Uterus (tissue), 4 donors: ENCODE measurements around the gene LCMT1. TPM values are rescaled to one million over a fixed set of nuclear protein-coding genes. Genes with fewer than 3 reads are reported as not detected.
"Not testable (repeated sequence)": the region's sequence is repeated elsewhere in the genome, so short reads cannot be mapped to it uniquely, and the experiment has no call there.

Source experiments
- DNase-seq, 2 donors: peaks; one replicate each; pipeline ENCODE4 v3.0.0-alpha.2; 2019 to 2020
- H3K27ac ChIP-seq, 2 donors: fragments of 200-600 bp; sonication (generic); 1 replicate in 1 of 2; 2 replicates in 1 of 2; pipeline ENCODE4 v1.5.1; 2016 to 2018
- H3K27me3 ChIP-seq, 2 donors: fragments of 200-600 bp; sonication (generic); one replicate each; pipeline ENCODE4 v1.5.1; 2018 to 2019; ENCODE audit warnings: control low read depth in 1 of 2
- H3K36me3 ChIP-seq, 2 donors: fragments of 200-600 bp; sonication (generic); one replicate each; pipeline ENCODE4 v1.5.1; 2019; ENCODE audit warnings: control low read depth in 1 of 2
- H3K4me1 ChIP-seq, 2 donors: fragments of 200-600 bp; sonication (generic); one replicate each; pipeline ENCODE4 v1.5.1; 2018 to 2019; ENCODE audit warnings: control low read depth in 1 of 2
- H3K4me3 ChIP-seq, 2 donors: fragments of 200-600 bp; sonication (generic); 1 replicate in 1 of 2; 2 replicates in 1 of 2; pipeline ENCODE4 v1.5.1; 2018 to 2019; ENCODE audit warnings: mild to moderate bottlenecking in 1 of 2
- H3K9me3 ChIP-seq, 2 donors: fragments of 200-600 bp; sonication (generic); one replicate each; pipeline ENCODE4 v1.5.1; 2019; ENCODE audit warnings: control low read depth in 1 of 2
- CTCF ChIP-seq, 4 experiments: fragments of 200-600 bp in 2 of 4; fragments of 450-650 bp in 2 of 4; sonication (generic) in 2 of 4; IDR thresholded peaks; one replicate each; pipeline ENCODE4 v1.5.1; 2016 to 2019; ENCODE audit warnings: antibody characterized with exemption in 4 of 4, mild to moderate bottlenecking in 2 of 4, moderate library complexity in 1 of 4
- POLR2A ChIP-seq, 2 donors: fragments of 450-650 bp; IDR thresholded peaks; one replicate each; pipeline ENCODE4 v1.6.1; 2016; ENCODE audit warnings: antibody characterized with exemption in 2 of 2, mild to moderate bottlenecking in 1 of 2, moderate library complexity in 1 of 2
- intact Hi-C: fragments of 100-400 bp; cut with DNase I; formaldehyde crosslinking; loops from one replicate; pipeline ENCODE4 v1.15.1; 2023; ENCODE audit warnings: low total_unique reads
- total RNA-seq, 4 donors: library from RNA; depleted of rRNA in 3 of 4; stranded (reverse); fragments of >200 nt in 3 of 4; gene quantifications; one replicate each; pipeline versions ENCODE4 v1.1.0 to v1.2.4, GENCODE V29; 2014 to 2023
- donor health status: DM: yes; HTN: yes; CAD: no.

LCMT1 gene
- total RNA-seq, 4 donors from 2014 or later = 33.7 to 39.8 (median 38.3) TPM

- Histone ChIP-seq H3K27me3 (no peaks in the 10 kb centered on the region), H3K4me3 (no peak overlapping the region), H3K36me3 (no peaks in the 10 kb centered on the region), H3K9me3 (no peaks in the 10 kb centered on the region), H3K27ac (peak overlapping the region in 1 of 2 donors; percentile 39), H3K4me1 (no peaks in the 10 kb centered on the region)
- intact Hi-C loops = no loop called here
- no peak for TF ChIP-seq POLR2A (IDR thresholded peaks at IDR 0.05)
- TF ChIP-seq CTCF (IDR thresholded peaks at IDR 0.05) = no peak
- DNase-seq = no peak
Observed at GRCh38 chr16:25177512-25177830, 65.9 kb downstream of the LCMT1 start.

GRCh38 chr16:25177831-25178688, 66.5 kb downstream of the LCMT1 start:
- no peak for TF ChIP-seq POLR2A (IDR thresholded peaks at IDR 0.05)
- no peak for TF ChIP-seq CTCF (IDR thresholded peaks at IDR 0.05)
- DNase-seq = peak in 1 of 2 donors; percentile 27
- Histone ChIP-seq H3K4me1 (no peaks in the 10 kb centered on the region), H3K27me3 (no peaks in the 10 kb centered on the region), H3K27ac (peak overlapping the region; percentile 33 to 39), H3K4me3 (no peak overlapping the region), H3K36me3 (no peaks in the 10 kb centered on the region), H3K9me3 (no peaks in the 10 kb centered on the region)
- intact Hi-C loops = no loop called here

GRCh38 chr16:25181236-25181635, 69.7 kb downstream of the LCMT1 start:
- DNase-seq, H3K27ac ChIP-seq, H3K27me3 ChIP-seq, H3K4me1 ChIP-seq, intact Hi-C loops, H3K36me3 ChIP-seq, H3K9me3 ChIP-seq, H3K4me3 ChIP-seq: not testable (repeated sequence)

GRCh38 chr16:25184771-25185170, 73.2 kb downstream of the LCMT1 start:
- no peak overlapping the region for H3K4me3 ChIP-seq
- H3K27ac ChIP-seq = no peak overlapping the region
- no peaks in the 10 kb centered on the region for H3K4me1 ChIP-seq
- DNase-seq = no peak
- intact Hi-C loops = no loop called here
- H3K9me3 ChIP-seq = no peaks in the 10 kb centered on the region
- no peaks in the 10 kb centered on the region for H3K36me3 ChIP-seq
- TF ChIP-seq POLR2A (IDR thresholded peaks at IDR 0.05) (no peak), CTCF (IDR thresholded peaks at IDR 0.05) (no peak)
- H3K27me3 ChIP-seq = no peaks in the 10 kb centered on the region

GRCh38 chr16:25187491-25187795, 75.9 kb downstream of the LCMT1 start:
- no peak for DNase-seq
- intact Hi-C loops = no loop called here
- no peaks in the 10 kb centered on the region for H3K9me3 ChIP-seq
- no peaks in the 10 kb centered on the region for H3K4me1 ChIP-seq
- H3K27me3 ChIP-seq = no peaks in the 10 kb centered on the region
- no peak overlapping the region for H3K4me3 ChIP-seq
- no peak for TF ChIP-seq CTCF (IDR thresholded peaks at IDR 0.05)
- H3K36me3 ChIP-seq = no peaks in the 10 kb centered on the region
- H3K27ac ChIP-seq = no peak overlapping the region

GRCh38 chr16:25189305-25189704, 77.8 kb downstream of the LCMT1 start:
- H3K4me3 ChIP-seq = no peak overlapping the region
- H3K4me1 ChIP-seq = no peaks in the 10 kb centered on the region
- TF ChIP-seq POLR2A (IDR thresholded peaks at IDR 0.05) (no peak), CTCF (IDR thresholded peaks at IDR 0.05) (no peak)
- no peaks in the 10 kb centered on the region for H3K9me3 ChIP-seq
- intact Hi-C loops = no loop called here
- H3K27me3 ChIP-seq = no peaks in the 10 kb centered on the region
- no peak for DNase-seq
- H3K27ac ChIP-seq = no peak overlapping the region
- H3K36me3 ChIP-seq = no peaks in the 10 kb centered on the region
